K562 (cell line): ENCODE results near the gene GFI1B. TPM values are rescaled to one million over a fixed set of nuclear protein-coding genes. Genes with fewer than 3 reads are reported as not detected.
"Not testable (repeated sequence)": the region's sequence is repeated elsewhere in the genome, so short reads cannot be mapped to it uniquely, and the experiment has no call there.

ENCODE experiments used
- ATAC-seq: fragments of 200-7000 bp; cut with Tn5 transposase; 3 replicates; pipeline ENCODE4 v1.9.1; 2020; ENCODE audit warnings: moderate library complexity
- BruUV-seq: library from RNA; stranded (reverse); fragments of 400-500 nt; replicated peaks from 2 replicates; lab custom pipeline; 2021; lab: Mats Ljungman, UMichigan
- CTCF ChIA-PET: fragments of 300-600 bp; formaldehyde crosslinking; extraction: SDS; loops from one replicate; lab custom pipeline; 2021; ENCODE audit warnings: low intra/inter-chr PET ratio; lab: Yijun Ruan, JAX
- POLR2A ChIA-PET: fragments of 300-600, 350-650 bp; sonication (Branson Sonifier 250); formaldehyde crosslinking; extraction: SDS; loops from one replicate; lab custom pipeline; 2021; ENCODE audit warnings: antibody characterized with exemption, inconsistent platforms; lab: Yijun Ruan, JAX
- DNase-seq, 4 experiments: peaks; one replicate each; pipeline versions ENCODE4 v3.0.0 to v3.0.0-alpha.2; 2011 to 2018; ENCODE audit warnings: low spot score in 3 of 4, mixed read lengths in 3 of 4; ENCODE audit errors: extremely low read depth in 1 of 4
- FAIRE-seq: peaks from 2 replicates; lab custom pipeline; 2011; peaks lifted over from hg19 to GRCh38; lab: Jason Lieb, UNC
- H2AFZ ChIP-seq: 2 replicates; pipeline ENCODE4 v1.6.0; 2011; ENCODE audit warnings: low read depth, low read length, control low read depth, inconsistent platforms
- H3K27ac ChIP-seq: fragments of 200-600 bp; 3 replicates; pipeline ENCODE4 v1.8.0; 2011; ENCODE audit warnings: low read depth, mild to moderate bottlenecking, control low read depth, inconsistent platforms, low read length, moderate library complexity, mixed read lengths; ENCODE audit errors: extremely low read depth
- H3K27me3 ChIP-seq, 2 experiments: fragments of 300-600 bp in 1 of 2; 2 replicates in 1 of 2; 3 replicates in 1 of 2; pipeline versions ENCODE4 v1.6.0 to v1.8.0; 2011; ENCODE audit warnings: inconsistent platforms in 2 of 2, low read length in 2 of 2, mild to moderate bottlenecking in 1 of 2, mixed read lengths in 1 of 2, moderate library complexity in 1 of 2; ENCODE audit not compliant: control insufficient read depth in 2 of 2, insufficient read depth in 2 of 2
- H3K36me3 ChIP-seq: fragments of 300-600 bp; 3 replicates; pipeline ENCODE4 v1.8.0; 2011; ENCODE audit warnings: mild to moderate bottlenecking, low read length, inconsistent platforms; ENCODE audit not compliant: control insufficient read depth, insufficient read depth
- H3K4me1 ChIP-seq, 2 experiments: fragments of 200-600 bp in 1 of 2; replicated peaks in 1 of 2; 2 replicates in 1 of 2; 3 replicates in 1 of 2; pipeline versions ENCODE4 v1.5.1 to v1.8.0; 2011; ENCODE audit warnings: inconsistent platforms in 2 of 2, low read length in 2 of 2, mild to moderate bottlenecking in 1 of 2, mixed read lengths in 1 of 2, moderate library complexity in 1 of 2; ENCODE audit not compliant: control insufficient read depth in 2 of 2, insufficient read depth in 2 of 2
- H3K4me2 ChIP-seq: 2 replicates; pipeline ENCODE4 v1.6.1; 2011; ENCODE audit warnings: low read length, control low read depth, inconsistent platforms, mixed read lengths; ENCODE audit not compliant: insufficient read depth
- H3K4me3 ChIP-seq: fragments of 200-600 bp; sonication (generic), shearing (Covaris generic); 2 replicates; pipeline ENCODE4 v1.5.1; 2016; ENCODE audit warnings: control low read depth, inconsistent platforms
- H3K79me2 ChIP-seq: fragments of 200-600 bp; 3 replicates; pipeline ENCODE4 v1.8.0; 2011; ENCODE audit warnings: low read length, inconsistent platforms; ENCODE audit not compliant: control insufficient read depth, insufficient read depth
- H3K9ac ChIP-seq, 2 experiments: 2 replicates each; pipeline versions ENCODE4 v1.6.0 to v1.6.1; 2011; ENCODE audit warnings: low read depth in 2 of 2, low read length in 2 of 2, control low read depth in 1 of 2, inconsistent platforms in 1 of 2, mild to moderate bottlenecking in 1 of 2, mixed read lengths in 1 of 2; ENCODE audit not compliant: insufficient read depth in 1 of 2
- H3K9me1 ChIP-seq: one replicate; pipeline ENCODE4 v1.6.0; 2011; ENCODE audit warnings: inconsistent platforms, mild to moderate bottlenecking, low read length, moderate library complexity; ENCODE audit not compliant: control insufficient read depth, insufficient read depth
- H3K9me3 ChIP-seq: replicated peaks from 2 replicates; pipeline ENCODE4 v1.5.1; 2011; ENCODE audit warnings: low read depth, low read length, inconsistent platforms; ENCODE audit not compliant: control insufficient read depth, insufficient read depth
- H4K20me1 ChIP-seq: replicated peaks from 2 replicates; pipeline ENCODE4 v1.6.1; 2011; ENCODE audit warnings: low read length, inconsistent platforms, mixed read lengths; ENCODE audit not compliant: control insufficient read depth, insufficient read depth
- CREBBP ChIP-seq: IDR thresholded peaks from one replicate; pipeline ENCODE4 v1.6.1; 2012; ENCODE audit warnings: low read depth, mild to moderate bottlenecking, control low read depth, inconsistent platforms, low read length
- FOXA3 ChIP-seq, 2 experiments: fragments of 450-650 bp in 1 of 2; sonication (generic) in 1 of 2; formaldehyde crosslinking; IDR thresholded peaks in 1 of 2; conservative IDR thresholded peaks in 1 of 2; 2 replicates each; pipeline versions ENCODE4 v1.4.0 to v1.8.0; 2020 to 2022; ENCODE audit warnings: mild to moderate bottlenecking in 2 of 2, missing genetic modification reagents in 1 of 2
- HDAC2 ChIP-seq: fragments of 450-650 bp; IDR thresholded peaks from 2 replicates; pipeline ENCODE4 v1.6.1; 2016; ENCODE audit warnings: mild to moderate bottlenecking
- KDM1A ChIP-seq, 2 experiments: fragments of 450-650 bp; IDR thresholded peaks; 2 replicates each; pipeline ENCODE4 v1.6.1; 2016; ENCODE audit warnings: mild to moderate bottlenecking in 2 of 2
- SMARCA5 ChIP-seq: fragments of 450-650 bp; IDR thresholded peaks from 2 replicates; pipeline ENCODE4 v1.6.1; 2016
- SP1 ChIP-seq: sonication (generic); formaldehyde crosslinking; IDR thresholded peaks from 2 replicates; pipeline ENCODE4 v1.8.1; 2022; ENCODE audit warnings: mild to moderate bottlenecking, missing genetic modification reagents
- ZNF197 ChIP-seq: fragments of 200-800 bp; sonication (Bioruptor generic); IDR thresholded peaks from 2 replicates; pipeline ENCODE4 v1.6.1; 2016; ENCODE audit warnings: low read depth, missing genetic modification characterization, missing compliant biosample characterization
- ZNF263 ChIP-seq: sonication (generic); formaldehyde crosslinking; IDR thresholded peaks from 2 replicates; pipeline ENCODE4 v1.8.0; 2022; ENCODE audit warnings: mild to moderate bottlenecking, missing genetic modification reagents, borderline replicate concordance
- WGBS: fragments of 100-300 bp; shearing (Covaris generic); methylation state at CpG from one replicate; pipeline ENCODE4 v1.1.6; 2016; ENCODE audit warnings: low coverage, mixed read lengths; ENCODE audit not compliant: insufficient coverage; ENCODE audit errors: missing lambda C conversion rate; 5-methylcytosine and 5-hydroxymethylcytosine counted together
- in situ Hi-C: fragments of 300-500 bp; cut with MboI; formaldehyde crosslinking; loops from 4 replicates; pipeline ENCODE4 v1.15.0; 2018; ENCODE audit warnings: inconsistent platforms, mixed read lengths
- intact Hi-C: fragments of 100-400 bp; cut with micrococcal nuclease; formaldehyde crosslinking; loops from 2 replicates; pipeline ENCODE4 v1.14.2; 2022
- polyA plus RNA-seq, 8 experiments: library from polyadenylated mRNA; depleted of rRNA in 4 of 8; stranded (reverse) in 5 of 8; unstranded in 3 of 8; fragments of >200 nt; fragmentation: Nextera tagmentation in 2 of 8; fragmentation: Illumina TruSeq in 1 of 8; extraction: Ambion mirVana in 2 of 8; extraction: Trizol in 1 of 8; gene quantifications; 2 replicates each; pipeline versions ENCODE4 v1.2.1 to v1.2.3, GENCODE V29; 2011 to 2014; ENCODE audit warnings: inconsistent platforms in 1 of 8, missing spikeins in 1 of 8
- total RNA-seq, 7 experiments: library from RNA; depleted of rRNA in 6 of 7; stranded (reverse); fragments of >200 nt in 6 of 7; fragmentation: Illumina TruSeq in 2 of 7; extraction: Trizol in 2 of 7; gene quantifications; 2 replicates each; pipeline versions ENCODE4 v1.2.1 to v1.2.3, GENCODE V29; 2011 to 2021; ENCODE audit warnings: low replicate concordance in 1 of 7
- TF ChIP-seq, protein P1 (sequence below), 2 experiments: fragments of 450-650 bp; IDR thresholded peaks; 2 replicates each; pipeline ENCODE4 v1.6.1; 2016; ENCODE audit warnings: mild to moderate bottlenecking in 2 of 2, borderline replicate concordance in 1 of 2, low read depth in 1 of 2, moderate library complexity in 1 of 2

The GFI1B gene
- total and polyA plus RNA-seq, 9 of the 15 experiments (the other 6 are each of a cell fraction or from before 2014, with no cell fraction given): 8.0 to 75.7 (median 34.5) TPM

DNA sequence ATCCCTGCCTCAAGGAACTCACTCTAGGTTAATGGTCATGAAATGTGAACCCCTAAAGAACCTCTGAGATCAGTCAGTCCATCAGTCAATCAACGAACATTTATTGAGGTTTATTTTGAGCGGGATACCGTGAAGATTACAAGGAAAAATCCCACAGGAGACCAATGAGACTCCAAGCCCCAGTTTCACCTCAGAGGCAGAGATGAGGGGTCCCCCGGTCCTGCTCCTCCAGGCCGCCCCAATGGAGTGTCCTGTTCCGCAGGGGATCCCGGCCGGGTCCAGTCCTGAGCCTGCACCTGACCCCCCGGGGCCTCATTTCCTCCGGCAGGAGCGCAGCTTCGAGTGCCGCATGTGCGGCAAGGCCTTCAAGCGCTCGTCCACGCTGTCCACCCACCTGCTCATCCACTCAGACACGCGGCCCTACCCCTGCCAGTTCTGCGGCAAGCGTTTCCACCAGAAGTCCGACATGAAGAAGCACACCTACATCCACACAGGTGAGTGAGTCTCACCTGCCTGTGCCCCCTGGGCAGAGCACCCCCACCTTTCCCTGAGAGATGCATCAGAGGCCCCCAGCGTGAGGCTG is 11.0 kb downstream of the GFI1B start (continued):
- TF ChIP-seq FOXA3 (CRISPR knock-in tag; conservative IDR thresholded peaks at IDR 0.05 in 1 of 2, IDR thresholded peaks at IDR 0.05 in 1 of 2) (peak in 1 of 2 experiments; percentile 70; a peak in 1 of 4 replicates), CREBBP (no peak)

DNA sequence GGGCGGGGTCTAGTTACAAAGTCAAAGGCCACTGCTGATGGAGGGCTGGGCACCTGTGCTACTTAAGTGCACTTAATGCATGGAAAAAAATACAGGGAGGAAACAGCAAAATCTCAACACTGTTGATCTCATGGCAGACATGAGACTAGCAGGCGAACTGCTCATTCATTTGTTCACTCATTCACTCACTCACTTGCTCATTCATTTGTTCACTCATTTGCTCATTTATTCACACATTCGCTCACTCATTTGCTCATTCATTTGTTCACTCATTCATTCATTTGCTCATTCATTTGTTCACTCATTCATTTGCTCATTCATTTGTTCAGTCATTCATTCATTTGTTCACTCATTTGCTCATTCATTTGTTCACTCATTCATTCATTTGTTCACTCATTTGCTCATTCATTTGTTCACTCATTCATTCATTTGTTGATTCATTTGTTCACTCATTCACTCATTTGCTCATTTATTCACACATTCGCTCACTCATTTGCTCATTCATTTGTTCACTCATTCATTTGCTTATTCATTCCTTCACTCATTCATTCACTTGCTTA is 11.6 kb downstream of the GFI1B start:
- peak in 1 of 4 experiments; percentile 36 for DNase-seq
- CTCF ChIA-PET, H3K27me3 ChIP-seq, H3K9ac ChIP-seq, H3K4me2 ChIP-seq, intact Hi-C loops, BruUV-seq, H3K4me3 ChIP-seq, in situ Hi-C loops, FAIRE-seq, ATAC-seq, H2AFZ ChIP-seq, H4K20me1 ChIP-seq, H3K9me3 ChIP-seq, H3K9me1 ChIP-seq: not testable (repeated sequence)
- POLR2A ChIA-PET: interaction anchor here (1.1 kb wide), 1 partner anchor 14 kb away, joined by 4 read pairs; no protein-coding TSS in a partner anchor
- 87% methylated on average over 3 of the region's 4 CpGs for WGBS
- Histone ChIP-seq H3K79me2 (peaks cover 25% of the 10 kb centered on the region), H3K4me1 (peaks cover 33 to 71% of the 10 kb centered on the region in 2 experiments), H3K27ac (peak overlapping the region; percentile 49; the same call in 1 of the 3 replicates), H3K36me3 (peaks cover 92% of the 10 kb centered on the region)
- peak; percentile 72 for TF ChIP-seq SP1
- TF ChIP-seq, protein P1, sequence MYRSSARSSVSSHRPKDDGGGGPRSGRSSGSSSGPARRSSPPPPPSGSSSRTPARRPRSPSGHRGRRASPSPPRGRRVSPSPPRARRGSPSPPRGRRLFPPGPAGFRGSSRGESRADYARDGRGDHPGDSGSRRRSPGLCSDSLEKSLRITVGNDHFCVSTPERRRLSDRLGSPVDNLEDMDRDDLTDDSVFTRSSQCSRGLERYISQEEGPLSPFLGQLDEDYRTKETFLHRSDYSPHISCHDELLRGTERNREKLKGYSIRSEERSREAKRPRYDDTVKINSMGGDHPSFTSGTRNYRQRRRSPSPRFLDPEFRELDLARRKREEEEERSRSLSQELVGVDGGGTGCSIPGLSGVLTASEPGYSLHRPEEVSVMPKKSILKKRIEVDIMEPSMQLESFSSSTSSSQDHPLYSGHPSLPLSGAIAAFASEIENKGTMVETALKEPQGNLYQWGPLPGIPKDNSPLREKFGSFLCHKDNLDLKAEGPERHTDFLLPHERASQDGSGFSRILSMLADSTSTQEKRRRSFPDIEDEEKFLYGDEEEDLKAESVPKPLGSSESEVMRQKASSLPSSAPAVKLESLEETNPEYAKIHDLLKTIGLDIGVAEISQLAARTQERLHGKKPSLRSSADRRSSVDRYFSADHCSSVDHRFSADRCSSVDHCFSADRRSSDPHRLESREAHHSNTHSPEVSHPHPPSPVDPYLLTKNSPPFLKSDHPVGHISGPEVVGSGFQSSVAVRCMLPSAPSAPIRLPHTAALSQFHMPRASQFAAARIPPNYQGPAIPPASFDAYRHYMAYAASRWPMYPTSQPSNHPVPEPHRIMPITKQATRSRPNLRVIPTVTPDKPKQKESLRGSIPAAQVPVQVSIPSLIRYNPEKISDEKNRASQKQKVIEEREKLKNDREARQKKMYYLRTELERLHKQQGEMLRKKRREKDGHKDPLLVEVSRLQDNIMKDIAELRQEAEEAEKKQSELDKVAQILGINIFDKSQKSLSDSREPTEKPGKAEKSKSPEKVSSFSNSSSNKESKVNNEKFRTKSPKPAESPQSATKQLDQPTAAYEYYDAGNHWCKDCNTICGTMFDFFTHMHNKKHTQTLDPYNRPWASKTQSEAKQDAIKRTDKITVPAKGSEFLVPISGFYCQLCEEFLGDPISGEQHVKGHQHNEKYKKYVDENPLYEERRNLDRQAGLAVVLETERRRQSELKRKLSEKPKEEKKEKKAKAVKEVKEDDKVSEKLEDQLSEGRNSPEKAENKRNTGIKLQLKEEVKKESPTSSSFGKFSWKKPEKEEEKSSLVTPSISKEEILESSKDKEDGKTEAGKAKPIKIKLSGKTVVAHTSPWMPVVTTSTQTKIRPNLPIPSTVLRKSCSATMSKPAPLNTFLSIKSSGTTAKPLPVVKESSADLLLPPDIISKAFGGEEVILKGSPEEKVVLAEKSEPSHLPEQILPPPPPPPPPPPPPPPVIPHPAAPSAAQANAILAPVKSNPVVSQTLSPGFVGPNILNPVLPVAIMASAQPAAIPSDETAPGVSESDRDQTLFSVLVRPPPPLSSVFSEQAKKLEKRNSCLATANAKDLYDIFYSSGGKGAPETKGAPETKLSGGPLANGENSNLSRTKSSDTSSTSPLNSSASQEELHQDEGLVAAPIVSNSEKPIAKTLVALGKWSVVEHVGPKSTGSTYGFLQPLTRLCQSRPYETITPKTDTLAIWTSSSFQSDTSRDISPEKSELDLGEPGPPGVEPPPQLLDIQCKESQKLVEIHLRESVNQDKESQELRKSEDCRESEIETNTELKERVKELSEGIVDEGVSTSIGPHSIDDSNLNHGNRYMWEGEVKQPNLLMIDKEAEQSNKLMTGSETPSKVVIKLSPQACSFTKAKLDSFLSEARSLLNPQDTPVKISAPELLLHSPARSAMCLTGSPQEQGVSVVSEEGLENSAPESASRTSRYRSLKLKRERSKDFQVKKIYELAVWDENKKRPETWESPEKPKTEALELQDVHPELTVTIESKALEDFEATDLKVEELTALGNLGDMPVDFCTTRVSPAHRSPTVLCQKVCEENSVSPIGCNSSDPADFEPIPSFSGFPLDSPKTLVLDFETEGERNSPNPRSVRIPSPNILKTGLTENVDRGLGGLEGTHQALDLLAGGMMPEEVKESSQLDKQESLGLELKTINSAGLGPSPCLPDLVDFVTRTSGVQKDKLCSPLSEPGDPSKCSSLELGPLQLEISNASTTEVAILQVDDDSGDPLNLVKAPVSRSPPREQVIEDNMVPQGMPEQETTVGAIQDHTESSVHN (IDR thresholded peaks at IDR 0.05; ENCODE audit: borderline replicate concordance in 1 of 2, low read depth in 1 of 2): peak in 1 of 2 experiments; percentile 97; a peak in 2 of 4 replicates
- peak; percentile 83; the same call in 1 of the 2 replicates for TF ChIP-seq HDAC2
- peak; percentile 72 to 85 for TF ChIP-seq KDM1A (IDR thresholded peaks at IDR 0.05)
- TF ChIP-seq ZNF263 (CRISPR knock-in tag): peak; percentile 19; the same call in 1 of the 2 replicates
- peak; percentile 57; the same call in 1 of the 2 replicates for TF ChIP-seq ZNF197
- TF ChIP-seq SMARCA5: peak; percentile 71; the same call in 1 of the 2 replicates
